Glomerular visceral epithelial cell (primary cell): ENCODE data around the gene OGT.
"Not testable (repeated sequence)": the region's sequence is repeated elsewhere in the genome, so short reads cannot be mapped to it uniquely, and the experiment has no call there.

Experiments
- DNase-seq: peaks from one replicate; pipeline ENCODE4 v3.0.0-alpha.2; 2016; ENCODE audit errors: extremely low spot score

Gene OGT

GRCh38 chrX:71532753-71533425 is at the start of gene OGT:
Gene OGT, plus strand, starts transcription at chrX:71533104. Its CDS starts 196 bp downstream, at chrX:71533300.
- peak; percentile 91 for DNase-seq

- no peak for DNase-seq
Observed at GRCh38 chrX:71487814-71488213, 45.1 kb upstream of the OGT start.

DNA sequence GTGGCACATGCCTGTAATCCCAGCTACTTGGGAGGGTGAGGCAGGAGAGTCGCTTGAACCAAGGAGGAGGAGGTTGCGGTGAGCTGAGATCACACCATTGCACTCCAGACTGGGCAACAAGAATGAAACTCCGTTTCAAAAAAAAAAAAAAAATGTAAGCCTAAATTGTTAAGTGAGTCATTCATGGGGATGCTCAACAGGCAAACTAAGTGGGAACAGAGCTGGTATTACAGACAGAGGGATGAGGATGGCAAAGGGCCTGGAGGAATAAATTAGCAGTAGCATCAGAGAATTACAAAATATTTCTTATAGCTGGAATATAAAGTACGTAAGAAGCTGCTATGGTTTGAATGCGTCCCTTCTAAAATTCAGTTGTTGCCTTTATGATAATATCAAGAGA is 43.4 kb upstream of the OGT start:
- no peak for DNase-seq

DNA sequence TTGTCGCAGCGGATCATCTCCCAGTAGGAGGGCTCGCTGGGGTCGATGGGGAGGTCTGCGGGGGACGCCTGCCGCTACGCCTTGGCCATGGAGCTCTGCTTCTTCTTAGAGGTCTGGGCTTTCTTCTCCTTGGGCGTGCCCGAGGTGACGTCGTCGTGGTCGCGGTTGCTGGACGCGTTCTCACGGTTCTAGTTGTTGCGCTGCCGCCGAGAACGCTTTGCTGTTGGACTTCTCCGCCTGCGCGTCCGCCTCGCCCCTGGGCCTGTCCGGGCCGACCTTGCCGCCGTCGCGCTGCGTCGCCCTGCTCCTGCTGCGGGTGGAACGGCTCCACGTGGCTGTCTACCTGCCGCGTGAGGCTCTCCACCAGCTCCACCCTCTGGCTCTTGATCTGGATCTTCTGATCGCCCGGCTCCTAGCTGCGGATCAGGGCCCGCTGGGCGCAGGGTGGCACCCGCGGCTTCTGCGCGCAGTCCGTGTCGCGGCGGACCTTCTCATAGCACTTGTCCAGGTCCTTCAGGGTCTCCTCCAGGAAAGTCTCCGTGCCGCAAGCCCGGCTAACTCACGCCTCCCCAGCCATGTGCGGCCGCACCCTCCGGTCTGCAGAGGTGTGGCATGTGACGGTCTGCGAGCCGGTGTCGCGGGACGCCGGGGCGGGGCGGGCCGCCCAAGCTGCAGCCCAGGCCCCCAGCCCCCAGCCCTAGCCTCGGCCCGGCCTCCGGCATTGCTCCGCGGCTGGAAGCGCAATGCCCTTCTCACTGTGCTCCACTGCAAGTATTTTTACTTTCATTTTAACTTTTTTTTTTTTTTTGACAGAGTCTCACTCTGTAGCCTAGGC is 40.5 kb upstream of the OGT start:
- DNase-seq, result no peak

DNA sequence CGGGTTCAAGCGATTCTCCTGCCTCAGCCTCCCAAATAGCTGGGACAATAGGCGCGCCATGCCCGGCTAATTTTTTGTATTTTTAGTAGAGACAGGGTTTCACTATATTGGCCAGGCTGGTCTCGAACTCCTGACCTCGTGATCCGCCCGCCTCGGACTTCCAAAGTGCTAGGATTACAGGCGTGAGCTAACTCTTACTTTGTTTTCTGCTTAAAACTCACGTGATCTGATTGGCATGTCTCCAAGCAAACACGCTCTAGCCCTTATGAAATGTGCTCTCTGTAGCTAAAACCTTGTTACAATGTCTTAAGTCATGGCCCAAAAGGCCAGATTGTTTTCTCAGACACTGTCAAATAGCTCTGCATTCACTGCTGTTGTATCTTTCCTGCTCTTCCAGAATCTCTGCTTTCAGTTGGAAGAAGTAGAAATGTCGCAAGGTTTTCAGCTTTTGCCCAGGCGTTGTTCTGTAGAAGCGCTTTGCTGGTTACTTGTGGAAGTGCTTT is 39.7 kb upstream of the OGT start:
- no peak for DNase-seq

DNA sequence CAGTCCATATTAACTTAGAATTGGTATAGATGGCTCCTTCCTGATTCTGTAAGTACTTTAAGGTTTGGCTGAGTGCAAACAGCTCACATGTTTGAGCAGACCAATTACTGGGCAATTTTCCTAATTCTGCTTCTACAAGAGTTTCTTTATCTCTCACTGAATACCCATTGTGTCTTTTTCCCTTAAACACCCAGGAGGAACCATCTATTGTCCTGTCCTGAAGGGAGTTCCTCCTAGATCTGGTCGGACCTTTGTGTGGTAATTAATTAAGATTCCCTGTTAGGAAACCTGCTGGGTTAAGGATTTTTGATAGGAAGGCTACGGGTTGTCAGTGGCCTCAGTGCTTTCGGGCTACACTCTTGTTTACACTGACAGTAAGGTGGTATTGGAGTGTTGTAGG is 36.9 kb upstream of the OGT start:
- not testable (repeated sequence) for DNase-seq

DNA sequence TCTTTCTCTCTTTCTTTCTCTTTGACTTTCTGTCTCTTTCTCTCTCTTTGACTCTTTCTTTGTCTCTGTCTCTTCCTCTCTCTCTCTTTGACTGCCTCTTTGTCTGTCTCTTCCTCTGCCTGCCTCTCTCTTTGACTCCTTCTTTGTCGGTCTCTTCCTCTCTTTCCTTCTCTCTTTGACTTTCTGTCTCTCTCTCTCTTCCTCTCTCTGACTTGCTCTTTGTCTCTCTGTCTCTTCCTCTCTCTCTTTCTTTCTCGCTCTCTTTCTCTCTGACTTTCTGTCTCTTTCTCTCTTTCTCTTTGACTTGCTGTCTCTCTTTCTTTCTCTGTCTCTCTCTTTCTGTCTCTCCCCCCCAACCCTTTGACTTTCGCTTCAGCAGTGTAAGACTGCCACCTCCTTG is 36.4 kb upstream of the OGT start:
- DNase-seq, result no peak

DNA sequence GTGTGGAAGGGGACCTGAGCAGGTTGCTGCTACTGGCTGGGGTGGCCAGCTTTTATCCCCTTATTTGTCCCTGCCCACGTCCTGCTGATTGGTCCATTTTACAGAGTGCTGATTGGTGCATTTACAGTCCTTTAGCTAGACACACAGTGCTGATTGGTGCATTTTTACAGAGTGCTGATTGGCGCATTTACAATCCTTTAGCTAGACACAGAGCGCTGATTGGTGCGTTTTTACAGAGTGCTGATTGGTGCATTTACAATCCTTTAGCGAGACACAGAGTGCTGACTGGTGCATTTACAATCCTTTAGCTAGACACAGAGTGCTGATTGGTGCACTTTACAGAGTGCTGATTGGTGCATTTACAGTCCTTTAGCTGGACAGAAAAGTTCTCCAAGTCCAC is 30.8 kb upstream of the OGT start:
- DNase-seq, result not testable (repeated sequence)

DNA sequence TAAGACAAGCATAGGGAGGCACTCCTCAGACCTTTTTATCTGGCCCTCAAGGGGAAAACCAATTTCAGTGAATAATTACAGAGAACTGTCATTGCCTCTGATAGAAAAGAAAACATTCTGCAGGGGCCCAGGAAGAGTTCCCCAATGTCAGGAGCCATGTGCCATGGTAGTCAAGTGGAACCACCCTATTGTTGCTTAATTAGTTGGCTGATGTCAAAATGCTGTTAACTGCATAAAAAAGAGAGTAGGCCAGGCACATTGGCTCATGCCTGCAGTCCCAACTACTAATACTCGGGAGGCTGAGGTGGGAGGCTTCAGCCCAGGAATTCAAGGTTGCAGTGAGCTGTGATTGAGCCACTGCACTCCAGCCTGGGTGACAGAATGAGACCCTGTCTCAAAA is 28.6 kb upstream of the OGT start:
- no peak for DNase-seq

DNA sequence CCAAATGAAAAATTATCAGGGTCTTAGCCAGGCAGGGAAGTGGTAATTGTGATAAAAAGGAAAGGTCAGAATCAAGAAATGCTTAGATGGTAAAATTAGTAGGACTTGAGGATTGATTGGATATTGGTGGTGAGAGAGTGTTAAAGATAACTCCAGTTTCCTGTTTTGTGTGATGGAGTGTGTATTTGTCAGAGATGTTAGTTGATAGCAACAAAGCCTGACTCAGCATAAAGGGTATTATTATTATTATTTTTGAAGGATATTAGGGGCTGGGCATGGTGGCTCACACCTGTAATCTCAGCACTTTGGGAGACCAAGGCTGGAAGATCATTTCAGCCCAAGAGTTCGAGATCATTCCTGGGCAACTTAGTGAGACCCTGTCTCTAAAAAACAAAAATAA is 23.6 kb upstream of the OGT start:
- no peak for DNase-seq

DNA sequence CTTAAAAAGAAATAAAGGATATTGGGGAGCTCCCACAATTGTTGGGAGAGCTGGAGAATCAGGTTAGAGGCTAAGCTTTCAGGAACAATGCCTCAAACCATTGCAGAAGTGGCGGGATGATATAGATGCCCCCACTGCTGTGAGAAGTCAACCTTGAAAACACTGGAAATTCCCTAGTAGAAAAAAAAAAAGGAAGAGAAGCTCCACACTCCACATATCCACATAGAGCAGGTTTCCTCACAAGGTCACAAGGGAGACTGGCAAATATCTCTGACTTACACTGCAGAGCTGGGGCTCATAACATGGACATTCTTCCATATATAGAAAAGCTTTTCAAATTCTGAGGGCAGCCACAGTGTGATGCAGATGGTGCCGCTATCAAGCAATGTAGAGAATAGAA is 22.7 kb upstream of the OGT start:
- DNase-seq, result peak; percentile 13

- not testable (repeated sequence) for DNase-seq
Observed at GRCh38 chrX:71513731-71514130, 19.2 kb upstream of the OGT start.

DNA sequence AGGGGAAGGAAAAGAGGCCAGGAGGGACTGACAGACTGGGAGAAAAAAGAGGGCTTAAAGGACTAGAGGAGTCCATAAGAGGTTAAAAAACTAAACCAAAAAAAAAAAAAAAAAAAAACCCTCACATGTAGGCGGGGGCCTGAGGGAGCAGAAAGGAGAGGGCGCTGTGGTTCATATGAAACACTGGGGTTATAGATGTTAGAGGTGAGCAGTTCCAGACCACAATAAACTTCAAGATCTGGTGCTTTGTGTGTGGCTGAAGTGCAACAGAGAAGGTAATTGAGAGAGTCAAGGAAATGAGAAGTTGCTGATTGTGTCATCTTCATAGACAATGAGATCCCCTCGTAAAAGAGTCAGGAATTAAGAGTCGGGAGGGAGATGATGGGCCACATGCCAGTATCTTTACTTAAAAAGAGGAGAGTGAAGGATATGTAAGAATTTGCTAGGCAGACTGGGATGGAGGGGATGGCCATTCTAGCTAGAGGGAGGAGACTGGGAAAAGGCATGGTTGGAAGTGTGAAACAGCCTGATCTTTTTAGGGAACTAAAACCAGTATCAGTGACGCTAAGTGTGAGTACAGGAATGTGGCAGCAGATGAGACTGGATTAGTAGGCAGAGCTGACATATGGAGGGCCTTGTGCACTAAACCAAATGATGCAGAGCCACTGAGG is 18.4 kb upstream of the OGT start:
- DNase-seq, result no peak

- no peak for DNase-seq
Observed at GRCh38 chrX:71515038-71515396, 17.9 kb upstream of the OGT start.

DNA sequence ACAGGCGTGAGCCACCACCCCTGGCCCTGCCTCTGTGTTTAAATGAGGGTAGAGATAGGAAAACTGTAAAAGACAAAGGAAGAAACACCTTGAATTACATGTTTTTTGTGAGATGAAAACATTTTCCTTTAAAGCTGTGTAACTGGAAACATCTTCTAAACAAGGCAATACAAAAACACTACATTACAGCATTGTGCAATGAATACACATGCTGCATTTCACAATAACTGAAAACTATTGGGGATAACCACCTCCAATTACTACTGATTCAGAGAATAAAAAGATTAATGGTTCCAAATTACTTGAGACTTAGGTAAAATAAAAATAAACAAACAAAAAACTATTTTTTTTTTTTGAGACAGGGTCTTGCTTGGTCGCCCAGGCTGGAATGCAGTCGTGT is 7.6 kb upstream of the OGT start:
- no peak for DNase-seq

- DNase-seq, result peak; percentile 57
Observed at GRCh38 chrX:71532078-71532752, 689 bp upstream of the OGT start.

DNA sequence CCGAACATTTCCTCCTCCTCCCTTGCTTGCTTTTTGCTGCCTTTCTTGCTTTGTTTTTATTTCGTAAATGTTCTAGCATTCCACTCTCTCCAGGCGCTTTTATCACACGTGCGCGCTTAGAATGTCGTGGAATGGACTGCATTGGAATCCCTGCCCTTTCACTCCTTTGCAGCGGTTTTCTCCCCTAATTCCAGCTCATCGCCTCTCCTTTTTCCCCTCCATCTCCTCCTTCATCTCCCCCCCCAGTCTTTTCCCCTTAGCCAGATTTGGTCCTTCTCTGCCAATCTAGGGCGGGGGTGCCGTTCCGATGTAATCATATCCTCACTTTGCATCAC is 579 bp downstream of the OGT start:
- DNase-seq, result no peak

DNA sequence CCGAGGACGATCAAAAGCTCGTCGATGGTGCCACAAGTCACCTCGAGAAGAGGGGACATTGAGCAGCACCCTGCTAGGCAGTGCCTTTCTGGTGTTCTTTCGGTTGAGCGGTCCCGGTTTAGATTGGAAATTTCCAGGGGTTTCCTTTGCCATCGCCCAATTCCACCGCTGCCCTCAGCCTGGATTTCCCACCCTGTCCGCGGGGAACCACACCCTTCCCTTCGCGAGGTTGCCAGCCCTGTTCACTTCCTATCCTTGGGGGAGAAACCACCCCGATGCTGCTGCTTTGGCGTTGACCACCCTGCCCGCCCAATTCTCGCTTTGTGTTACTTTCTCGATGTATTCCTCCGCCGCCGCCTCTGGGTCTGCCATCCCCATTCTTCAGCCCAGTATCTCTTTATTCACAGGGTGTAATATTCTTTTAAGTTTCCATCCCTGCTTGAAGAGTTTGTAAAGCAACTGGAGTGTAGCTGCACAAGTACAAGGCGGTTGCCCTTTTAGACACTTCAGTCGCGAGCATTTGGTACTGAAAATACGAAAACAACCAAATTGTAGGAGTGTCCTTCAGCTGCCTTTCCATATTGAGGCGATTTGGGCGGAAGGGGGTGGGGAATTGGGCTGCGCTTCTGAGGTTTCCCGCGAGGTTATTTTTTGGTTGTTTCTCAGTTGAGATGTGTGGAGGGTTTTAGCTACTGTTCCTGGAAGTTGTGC is 1.1 kb downstream of the OGT start:
- peak; percentile 42 for DNase-seq

- no peak for DNase-seq
Observed at GRCh38 chrX:71534773-71535544, 2.1 kb downstream of the OGT start.

DNA sequence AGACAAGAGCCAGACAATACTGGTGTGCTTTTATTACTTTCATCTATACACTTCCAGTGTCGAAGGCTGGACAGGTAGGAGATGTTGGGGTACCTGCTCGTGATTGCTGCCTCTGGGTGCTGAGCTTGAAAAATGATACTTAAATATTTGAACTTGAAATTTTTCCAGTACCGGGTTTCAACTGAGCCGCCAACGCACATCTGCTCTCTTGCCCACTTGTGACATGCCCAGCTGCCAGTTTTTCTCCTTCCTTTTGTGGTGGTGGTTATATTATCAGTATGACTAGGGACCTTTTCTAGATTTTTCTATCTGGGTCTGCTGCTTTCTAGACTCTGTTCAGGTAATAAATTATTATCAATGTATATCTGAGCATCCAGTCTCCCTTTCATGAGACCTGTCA is 3.4 kb downstream of the OGT start:
- no peak for DNase-seq

DNA sequence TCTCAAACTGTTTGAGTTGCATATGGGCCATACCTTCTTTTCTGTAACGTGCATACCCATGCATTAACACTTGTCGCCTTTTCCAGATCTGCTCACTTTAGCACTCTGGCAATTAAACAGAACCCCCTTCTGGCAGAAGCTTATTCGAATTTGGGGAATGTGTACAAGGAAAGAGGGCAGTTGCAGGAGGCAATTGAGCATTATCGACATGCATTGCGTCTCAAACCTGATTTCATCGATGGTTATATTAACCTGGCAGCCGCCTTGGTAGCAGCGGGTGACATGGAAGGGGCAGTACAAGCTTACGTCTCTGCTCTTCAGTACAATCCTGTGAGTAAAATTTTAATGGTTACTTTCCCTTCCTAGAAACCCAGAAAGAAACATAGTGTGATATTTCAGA is 4.8 kb downstream of the OGT start:
- no peak for DNase-seq
